HUES48 (cell line): Measurements from ENCODE around the gene ADGRG3.
"Not testable (repeated sequence)": the region's sequence is repeated elsewhere in the genome, so short reads cannot be mapped to it uniquely, and the experiment has no call there.

Source experiments
- H3K27ac ChIP-seq: one replicate; pipeline ENCODE4 v1.7.0; 2013; ENCODE audit warnings: low read depth, low read length, inconsistent platforms
- H3K27me3 ChIP-seq: 2 replicates; pipeline ENCODE4 v1.6.1; 2013; ENCODE audit warnings: mild to moderate bottlenecking, low read length; ENCODE audit not compliant: control insufficient read depth, insufficient read depth
- H3K36me3 ChIP-seq: 2 replicates; pipeline ENCODE4 v1.6.1; 2013; ENCODE audit warnings: low read length; ENCODE audit not compliant: control insufficient read depth, insufficient read depth
- H3K4me1 ChIP-seq: 2 replicates; pipeline ENCODE4 v1.6.1; 2013; ENCODE audit warnings: mild to moderate bottlenecking, low read length; ENCODE audit not compliant: control insufficient read depth, insufficient read depth
- H3K4me3 ChIP-seq: 2 replicates; pipeline ENCODE4 v1.5.1; 2013; ENCODE audit warnings: mild to moderate bottlenecking, low read depth, low read length
- H3K9ac ChIP-seq: 2 replicates; pipeline ENCODE4 v1.6.1; 2013; ENCODE audit warnings: mild to moderate bottlenecking, low read depth, low read length, moderate library complexity
- H3K9me3 ChIP-seq: 2 replicates; pipeline ENCODE4 v1.6.1; 2013; ENCODE audit warnings: low read length; ENCODE audit not compliant: control insufficient read depth, insufficient read depth

Gene ADGRG3

GRCh38 chr16:57704011-57704904 lies 36.2 kb downstream of the ADGRG3 start:
- Histone ChIP-seq H3K27me3 (no peaks in the 10 kb centered on the region), H3K9ac (no peak overlapping the region), H3K9me3 (no peaks in the 10 kb centered on the region), H3K4me3 (no peak overlapping the region), H3K36me3 (no peaks in the 10 kb centered on the region), H3K4me1 (no peaks in the 10 kb centered on the region), H3K27ac (no peak overlapping the region)

- Histone ChIP-seq H3K27ac (no peak overlapping the region), H3K9me3 (no peaks in the 10 kb centered on the region), H3K27me3 (no peaks in the 10 kb centered on the region), H3K4me1 (no peaks in the 10 kb centered on the region), H3K36me3 (no peaks in the 10 kb centered on the region), H3K9ac (no peak overlapping the region), H3K4me3 (no peak overlapping the region)
These were observed 37.1 kb downstream of the ADGRG3 start for GRCh38 chr16:57704905-57705852.

GRCh38 chr16:57706717-57707116 lies 38.6 kb downstream of the ADGRG3 start:
- no peaks in the 10 kb centered on the region for H3K36me3 ChIP-seq
- H3K4me3 ChIP-seq: no peak overlapping the region
- no peak overlapping the region for H3K9ac ChIP-seq
- H3K9me3 ChIP-seq: no peaks in the 10 kb centered on the region
- no peak overlapping the region for H3K27ac ChIP-seq
- no peaks in the 10 kb centered on the region for H3K4me1 ChIP-seq
- no peaks in the 10 kb centered on the region for H3K27me3 ChIP-seq

- Histone ChIP-seq H3K9me3 (no peaks in the 10 kb centered on the region), H3K27me3 (no peaks in the 10 kb centered on the region), H3K36me3 (no peaks in the 10 kb centered on the region), H3K4me3 (no peak overlapping the region), H3K27ac (no peak overlapping the region), H3K4me1 (no peaks in the 10 kb centered on the region), H3K9ac (no peak overlapping the region)
These were observed 39.2 kb downstream of the ADGRG3 start for GRCh38 chr16:57707331-57707730.

- H3K4me3 ChIP-seq: no peak overlapping the region
- H3K36me3 ChIP-seq: no peaks in the 10 kb centered on the region
- no peak overlapping the region for H3K9ac ChIP-seq
- no peaks in the 10 kb centered on the region for H3K4me1 ChIP-seq
- no peaks in the 10 kb centered on the region for H3K9me3 ChIP-seq
- no peaks in the 10 kb centered on the region for H3K27me3 ChIP-seq
- no peak overlapping the region for H3K27ac ChIP-seq
These were observed 40.1 kb downstream of the ADGRG3 start for GRCh38 chr16:57708168-57708567.

GRCh38 chr16:57709663-57710062 lies 41.6 kb downstream of the ADGRG3 start:
- Histone ChIP-seq H3K9ac (no peak overlapping the region), H3K4me3 (no peak overlapping the region), H3K36me3 (no peaks in the 10 kb centered on the region), H3K27ac (no peak overlapping the region), H3K27me3 (no peaks in the 10 kb centered on the region), H3K4me1 (no peaks in the 10 kb centered on the region), H3K9me3 (no peaks in the 10 kb centered on the region)

- Histone ChIP-seq H3K4me3 (no peak overlapping the region), H3K27me3 (no peaks in the 10 kb centered on the region)
These were observed 43.2 kb downstream of the ADGRG3 start for GRCh38 chr16:57711346-57711745.

GRCh38 chr16:57711993-57712392 lies 43.9 kb downstream of the ADGRG3 start:
- Histone ChIP-seq H3K36me3 (no peaks in the 10 kb centered on the region), H3K4me3 (no peak overlapping the region), H3K9me3 (no peaks in the 10 kb centered on the region), H3K27me3 (no peaks in the 10 kb centered on the region), H3K27ac (no peak overlapping the region), H3K4me1 (no peaks in the 10 kb centered on the region), H3K9ac (no peak overlapping the region)

More at GRCh38 chr16:57711346-57711745, 43.2 kb downstream of the ADGRG3 start:
- no peaks in the 10 kb centered on the region for H3K4me1 ChIP-seq
- no peaks in the 10 kb centered on the region for H3K9me3 ChIP-seq
- H3K27ac ChIP-seq: no peak overlapping the region
- H3K9ac ChIP-seq: no peak overlapping the region
- no peaks in the 10 kb centered on the region for H3K36me3 ChIP-seq

GRCh38 chr16:57712569-57712968 lies 44.5 kb downstream of the ADGRG3 start:
- H3K4me3 ChIP-seq, H3K27ac ChIP-seq, H3K9ac ChIP-seq, H3K4me1 ChIP-seq, H3K9me3 ChIP-seq, H3K36me3 ChIP-seq, H3K27me3 ChIP-seq: not testable (repeated sequence)

GRCh38 chr16:57713596-57713995 lies 45.5 kb downstream of the ADGRG3 start:
- H3K27me3 ChIP-seq: no peaks in the 10 kb centered on the region
- H3K4me1 ChIP-seq: no peaks in the 10 kb centered on the region
- no peak overlapping the region for H3K27ac ChIP-seq
- H3K9ac ChIP-seq: no peak overlapping the region
- no peaks in the 10 kb centered on the region for H3K36me3 ChIP-seq
- no peak overlapping the region for H3K4me3 ChIP-seq
- no peaks in the 10 kb centered on the region for H3K9me3 ChIP-seq

- no peak overlapping the region for H3K9ac ChIP-seq
- no peak overlapping the region for H3K4me3 ChIP-seq
- H3K27ac ChIP-seq: no peak overlapping the region
- no peaks in the 10 kb centered on the region for H3K9me3 ChIP-seq
- no peaks in the 10 kb centered on the region for H3K27me3 ChIP-seq
- H3K36me3 ChIP-seq: no peaks in the 10 kb centered on the region
- H3K4me1 ChIP-seq: no peaks in the 10 kb centered on the region
These were observed 45.9 kb downstream of the ADGRG3 start for GRCh38 chr16:57714047-57714446.
